ENCODE results near the gene FAM72C.
"Not testable (repeated sequence)": the region's sequence is repeated elsewhere in the genome, so short reads cannot be mapped to it uniquely, and the experiment has no call there.

DNA sequence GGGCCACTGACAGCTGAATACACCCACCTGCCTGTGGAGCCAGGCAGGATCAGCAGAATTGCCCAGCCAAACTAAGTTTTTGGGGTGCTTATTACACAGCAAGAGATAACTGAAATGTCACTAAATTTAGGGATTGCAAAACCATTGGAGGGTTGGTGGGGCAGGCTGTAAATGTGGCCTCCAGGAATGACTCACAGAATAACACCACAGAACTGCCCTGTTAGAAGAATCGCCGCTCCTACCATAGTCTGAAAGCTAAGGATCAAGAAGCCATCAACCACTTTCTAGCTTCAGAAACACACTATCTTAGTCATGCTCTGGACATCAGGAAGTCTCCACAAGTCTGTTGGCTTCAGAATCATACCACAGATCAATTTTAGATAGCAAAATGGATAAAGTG lies 24.0 kb downstream of the FAM72C start:
- TF ChIP-seq, protein P1, sequence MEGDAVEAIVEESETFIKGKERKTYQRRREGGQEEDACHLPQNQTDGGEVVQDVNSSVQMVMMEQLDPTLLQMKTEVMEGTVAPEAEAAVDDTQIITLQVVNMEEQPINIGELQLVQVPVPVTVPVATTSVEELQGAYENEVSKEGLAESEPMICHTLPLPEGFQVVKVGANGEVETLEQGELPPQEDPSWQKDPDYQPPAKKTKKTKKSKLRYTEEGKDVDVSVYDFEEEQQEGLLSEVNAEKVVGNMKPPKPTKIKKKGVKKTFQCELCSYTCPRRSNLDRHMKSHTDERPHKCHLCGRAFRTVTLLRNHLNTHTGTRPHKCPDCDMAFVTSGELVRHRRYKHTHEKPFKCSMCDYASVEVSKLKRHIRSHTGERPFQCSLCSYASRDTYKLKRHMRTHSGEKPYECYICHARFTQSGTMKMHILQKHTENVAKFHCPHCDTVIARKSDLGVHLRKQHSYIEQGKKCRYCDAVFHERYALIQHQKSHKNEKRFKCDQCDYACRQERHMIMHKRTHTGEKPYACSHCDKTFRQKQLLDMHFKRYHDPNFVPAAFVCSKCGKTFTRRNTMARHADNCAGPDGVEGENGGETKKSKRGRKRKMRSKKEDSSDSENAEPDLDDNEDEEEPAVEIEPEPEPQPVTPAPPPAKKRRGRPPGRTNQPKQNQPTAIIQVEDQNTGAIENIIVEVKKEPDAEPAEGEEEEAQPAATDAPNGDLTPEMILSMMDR (IDR thresholded peaks at IDR 0.05), result not testable (repeated sequence)
- TF ChIP-seq POLR2A (IDR thresholded peaks at IDR 0.05), result not testable (repeated sequence)

Measured in testis (tissue), 2 donors.